Cerebellar cortex (tissue), 1 donor: ENCODE results near the gene CLEC16A.
"Not testable (repeated sequence)": the region's sequence is repeated elsewhere in the genome, so short reads cannot be mapped to it uniquely, and the experiment has no call there.

ENCODE experiments used
- DNase-seq: peaks from one replicate; pipeline ENCODE4 v3.0.0-alpha.2; 2015; ENCODE audit warnings: low spot score

Gene CLEC16A

GRCh38 chr16:10923650-10924214 is 20.6 kb upstream of the CLEC16A start:
- peak; percentile 63 for DNase-seq

GRCh38 chr16:10925285-10925684 is 19.1 kb upstream of the CLEC16A start:
- not testable (repeated sequence) for DNase-seq

GRCh38 chr16:10926094-10926493 is 18.3 kb upstream of the CLEC16A start:
- no peak for DNase-seq

- DNase-seq = no peak
These were observed 17.5 kb upstream of the CLEC16A start for GRCh38 chr16:10926867-10927266.

- no peak for DNase-seq
These were observed 16.8 kb upstream of the CLEC16A start for GRCh38 chr16:10927497-10928112.

GRCh38 chr16:10929097-10929496 is 15.3 kb upstream of the CLEC16A start:
- DNase-seq = not testable (repeated sequence)

GRCh38 chr16:10929853-10930754 is 14.3 kb upstream of the CLEC16A start:
- DNase-seq = no peak

GRCh38 chr16:10930755-10931093 is 13.6 kb upstream of the CLEC16A start:
- DNase-seq = no peak

- DNase-seq = no peak
These were observed 13.2 kb upstream of the CLEC16A start for GRCh38 chr16:10931134-10931533.

GRCh38 chr16:10931977-10932632 is 12.3 kb upstream of the CLEC16A start:
- DNase-seq = no peak

GRCh38 chr16:10932959-10933710 is 11.2 kb upstream of the CLEC16A start:
- DNase-seq = no peak

- no peak for DNase-seq
These were observed 10.5 kb upstream of the CLEC16A start for GRCh38 chr16:10933865-10934264.

- no peak for DNase-seq
These were observed 9.8 kb upstream of the CLEC16A start for GRCh38 chr16:10934325-10935107.

GRCh38 chr16:10935226-10935915 is 9.0 kb upstream of the CLEC16A start:
- peak; percentile 73 for DNase-seq

GRCh38 chr16:10936272-10936984 is 7.9 kb upstream of the CLEC16A start:
- no peak for DNase-seq

- peak; percentile 48 for DNase-seq
These were observed 7.1 kb upstream of the CLEC16A start for GRCh38 chr16:10937068-10937859.

GRCh38 chr16:10938321-10938720 is 6.0 kb upstream of the CLEC16A start:
- DNase-seq = no peak

- DNase-seq = no peak
These were observed 5.3 kb upstream of the CLEC16A start for GRCh38 chr16:10938796-10939648.
